Measurements from ENCODE around the gene ASS1. TPM values are rescaled to one million over a fixed set of nuclear protein-coding genes. Genes with fewer than 3 reads are reported as not detected.

The ASS1 gene
- total RNA-seq, 1 donor from 2014 or later: 109 TPM

- H3K9me3 ChIP-seq (ENCODE audit: control insufficient read depth in 3 of 3, low read length in 3 of 3): no peaks in the 10 kb centered on the region
- H3K4me1 ChIP-seq (ENCODE audit: control insufficient read depth in 3 of 3, insufficient read depth in 3 of 3, low read length in 3 of 3): no peaks in the 10 kb centered on the region
- no peak overlapping the region for H3K27ac ChIP-seq (ENCODE audit: low read depth, low read length)
- H3K27me3 ChIP-seq (ENCODE audit: control insufficient read depth in 3 of 3, insufficient read depth in 3 of 3, low read length in 3 of 3): peaks cover 24 to 37% (median 31%) of the 10 kb centered on the region in 3 donors
- no peak overlapping the region for H3K4me3 ChIP-seq (ENCODE audit: low read length in 3 of 3)
- H3K9ac ChIP-seq (ENCODE audit: low read depth in 1 of 3, low read length in 3 of 3): no peak overlapping the region
- no peaks in the 10 kb centered on the region for H3K36me3 ChIP-seq (ENCODE audit: control insufficient read depth in 3 of 3, insufficient read depth in 3 of 3, low read length in 3 of 3)
Observed at GRCh38 chr9:130544364-130544763, 99.6 kb downstream of the ASS1 start.

- H3K36me3 ChIP-seq (ENCODE audit: control insufficient read depth in 3 of 3, insufficient read depth in 3 of 3, low read length in 3 of 3): no peaks in the 10 kb centered on the region
- no peaks in the 10 kb centered on the region for H3K4me1 ChIP-seq (ENCODE audit: control insufficient read depth in 3 of 3, insufficient read depth in 3 of 3, low read length in 3 of 3)
- H3K27ac ChIP-seq (ENCODE audit: low read depth, low read length): no peak overlapping the region
- no peak overlapping the region for H3K4me3 ChIP-seq (ENCODE audit: low read length in 3 of 3)
- no peaks in the 10 kb centered on the region for H3K9me3 ChIP-seq (ENCODE audit: control insufficient read depth in 3 of 3, low read length in 3 of 3)
- peaks cover 0 to 18% (median 10%) of the 10 kb centered on the region in 3 donors for H3K27me3 ChIP-seq (ENCODE audit: control insufficient read depth in 3 of 3, insufficient read depth in 3 of 3, low read length in 3 of 3)
- H3K9ac ChIP-seq (ENCODE audit: low read depth in 1 of 3, low read length in 3 of 3): no peak overlapping the region
Observed at GRCh38 chr9:130548103-130548502, 103.3 kb downstream of the ASS1 start.

DNA sequence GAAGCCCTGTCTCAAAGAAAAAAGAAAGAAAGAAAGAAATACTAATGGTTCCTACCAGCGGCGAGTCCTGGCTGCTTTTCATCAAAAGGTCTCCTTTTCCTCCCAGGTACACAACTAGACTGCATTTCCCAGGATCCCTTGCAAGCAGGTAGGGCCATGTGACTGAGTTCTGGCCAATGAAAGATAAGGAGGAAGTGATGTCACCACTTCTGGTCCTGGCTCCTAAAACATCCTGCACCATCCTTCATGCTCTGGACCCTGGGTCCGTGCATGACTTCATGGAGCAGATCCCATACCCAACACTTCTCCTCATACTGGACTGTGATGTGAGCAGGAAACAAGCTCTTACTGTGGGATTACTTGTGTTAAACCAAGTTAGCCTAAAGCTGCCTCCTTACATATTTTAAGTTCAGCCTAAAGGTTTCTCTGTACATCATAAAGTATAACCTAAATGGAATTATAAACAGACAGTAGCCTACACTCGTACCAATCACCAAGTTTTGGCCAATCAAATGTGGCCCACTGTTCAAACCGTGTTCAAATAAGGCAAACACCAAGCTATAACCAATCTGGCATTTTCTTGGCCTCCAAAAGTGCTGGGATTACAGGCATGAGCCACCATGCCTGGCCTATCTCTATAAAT, 104.5 kb downstream of the ASS1 start:
- no peaks in the 10 kb centered on the region for H3K36me3 ChIP-seq (ENCODE audit: control insufficient read depth in 3 of 3, insufficient read depth in 3 of 3, low read length in 3 of 3)
- H3K4me1 ChIP-seq (ENCODE audit: control insufficient read depth in 3 of 3, insufficient read depth in 3 of 3, low read length in 3 of 3): no peaks in the 10 kb centered on the region
- H3K9ac ChIP-seq (ENCODE audit: low read depth in 1 of 3, low read length in 3 of 3): no peak overlapping the region
- peaks cover 4 to 18% (median 10%) of the 10 kb centered on the region in 3 donors for H3K27me3 ChIP-seq (ENCODE audit: control insufficient read depth in 3 of 3, insufficient read depth in 3 of 3, low read length in 3 of 3)
- H3K9me3 ChIP-seq (ENCODE audit: control insufficient read depth in 3 of 3, low read length in 3 of 3): no peaks in the 10 kb centered on the region
- no peak overlapping the region for H3K27ac ChIP-seq (ENCODE audit: low read depth, low read length)
- no peak overlapping the region for H3K4me3 ChIP-seq (ENCODE audit: low read length in 3 of 3)

Small RNA genes lying within 50 kb of the gene (small RNA-seq; reads per million reads assigned to genes)
- gene RN7SL665P: not detected

Other genes starting within 250 kb of the ASS1 start
- 12.5 TPM for gene HMCN2, start 179.2 kb upstream of the ASS1 start, total RNA-seq
- gene FUBP3, start 134.6 kb downstream of the ASS1 start, total RNA-seq: 18.8 TPM
- gene PRDM12, start 219.6 kb downstream of the ASS1 start, total RNA-seq: not detected
- gene EXOSC2, start 248.8 kb downstream of the ASS1 start, total RNA-seq: 27.1 TPM